Measurements from ENCODE around the gene SEMA5B.

The SEMA5B gene

GRCh38 chr3:123053107-123053506 lies 25.5 kb upstream of the SEMA5B start:
- Histone ChIP-seq H4K20me1 (ENCODE audit: low read depth, low read length) (no peaks in the 10 kb centered on the region), H3K9me3 (ENCODE audit: insufficient read depth, low read length) (no peaks in the 10 kb centered on the region), H3K27ac (ENCODE audit: low read depth, low read length) (no peak overlapping the region), H3K4me2 (ENCODE audit: low read depth, low read length, poor library complexity, severe bottlenecking) (no peak overlapping the region), H3F3A (ENCODE audit: insufficient read depth) (no peaks in the 10 kb centered on the region), H3K9ac (ENCODE audit: low read length) (no peak overlapping the region), H3K36me3 (ENCODE audit: low read length) (no peaks in the 10 kb centered on the region), H3K79me2 (ENCODE audit: insufficient read depth, low read length) (no peaks in the 10 kb centered on the region), H3K27me3 (ENCODE audit: low read length) (no peaks in the 10 kb centered on the region), H3K4me3 (ENCODE audit: insufficient read depth, low read length, poor library complexity, severe bottlenecking) (no peak overlapping the region), H3K9me2 (replicated peaks; ENCODE audit: insufficient read depth, low read length) (no peaks in the 10 kb centered on the region), H2AFZ (ENCODE audit: low read depth, low read length, severe bottlenecking) (no peak overlapping the region)
- TF ChIP-seq CTCF (IDR thresholded peaks at IDR 0.05; ENCODE audit: insufficient read depth, low read length, poor library complexity, severe bottlenecking): no peak
- TF ChIP-seq EZH2phosphoT487 (conservative IDR thresholded peaks at IDR 0.05; ENCODE audit: low read length): no peak

- H3K36me3 ChIP-seq (ENCODE audit: low read length): no peaks in the 10 kb centered on the region
- no peaks in the 10 kb centered on the region for H4K20me1 ChIP-seq (ENCODE audit: low read depth, low read length)
- H3K4me3 ChIP-seq (ENCODE audit: insufficient read depth, low read length, poor library complexity, severe bottlenecking): no peak overlapping the region
- H3K9me2 ChIP-seq (replicated peaks; ENCODE audit: insufficient read depth, low read length): no peaks in the 10 kb centered on the region
- no peak overlapping the region for H2AFZ ChIP-seq (ENCODE audit: low read depth, low read length, severe bottlenecking)
- H3K27me3 ChIP-seq (ENCODE audit: low read length): no peaks in the 10 kb centered on the region
- no peak overlapping the region for H3K27ac ChIP-seq (ENCODE audit: low read depth, low read length)
- no peaks in the 10 kb centered on the region for H3F3A ChIP-seq (ENCODE audit: insufficient read depth)
- H3K9me3 ChIP-seq (ENCODE audit: insufficient read depth, low read length): no peaks in the 10 kb centered on the region
- no peak overlapping the region for H3K9ac ChIP-seq (ENCODE audit: low read length)
- TF ChIP-seq EZH2phosphoT487 (conservative IDR thresholded peaks at IDR 0.05; ENCODE audit: low read length) (no peak), CTCF (IDR thresholded peaks at IDR 0.05; ENCODE audit: insufficient read depth, low read length, poor library complexity, severe bottlenecking) (no peak)
- no peak overlapping the region for H3K4me2 ChIP-seq (ENCODE audit: low read depth, low read length, poor library complexity, severe bottlenecking)
- no peaks in the 10 kb centered on the region for H3K79me2 ChIP-seq (ENCODE audit: insufficient read depth, low read length)
These were observed 23.1 kb upstream of the SEMA5B start for GRCh38 chr3:123050666-123051065.

GRCh38 chr3:123048480-123049237 lies 21.1 kb upstream of the SEMA5B start:
- Histone ChIP-seq H3K9me3 (ENCODE audit: insufficient read depth, low read length) (no peaks in the 10 kb centered on the region), H3F3A (ENCODE audit: insufficient read depth) (no peaks in the 10 kb centered on the region), H3K4me3 (ENCODE audit: insufficient read depth, low read length, poor library complexity, severe bottlenecking) (no peak overlapping the region), H4K20me1 (ENCODE audit: low read depth, low read length) (no peaks in the 10 kb centered on the region), H3K27me3 (ENCODE audit: low read length) (no peaks in the 10 kb centered on the region), H3K9ac (ENCODE audit: low read length) (no peak overlapping the region), H3K9me2 (replicated peaks; ENCODE audit: insufficient read depth, low read length) (no peaks in the 10 kb centered on the region), H3K36me3 (ENCODE audit: low read length) (no peaks in the 10 kb centered on the region), H2AFZ (ENCODE audit: low read depth, low read length, severe bottlenecking) (no peak overlapping the region), H3K27ac (ENCODE audit: low read depth, low read length) (no peak overlapping the region), H3K79me2 (ENCODE audit: insufficient read depth, low read length) (no peaks in the 10 kb centered on the region), H3K4me2 (ENCODE audit: low read depth, low read length, poor library complexity, severe bottlenecking) (no peak overlapping the region)
- TF ChIP-seq EZH2phosphoT487 (conservative IDR thresholded peaks at IDR 0.05; ENCODE audit: low read length): no peak
- no peak for TF ChIP-seq CTCF (IDR thresholded peaks at IDR 0.05; ENCODE audit: insufficient read depth, low read length, poor library complexity, severe bottlenecking)
